Activated naive CD8-positive, alpha-beta T cell treated with anti-CD3 and anti-CD28 coated beads, Interleukin-2, amount 10 ng/mL, durations not matched to agents 7 days and 5 days (primary cell): Measurements from ENCODE around the gene PLEKHM3. TPM values are rescaled to one million over a fixed set of nuclear protein-coding genes. Genes with fewer than 3 reads are reported as not detected.

Experiments used
- ATAC-seq: fragments of 150-1000 bp; cut with Tn5 transposase; one replicate; pipeline ENCODE4 v1.10.0; 2021; ENCODE audit warnings: low read depth, moderate library complexity
- POLR2A ChIA-PET: fragments of 350-600 bp; sonication (Branson Sonifier 250); formaldehyde crosslinking; loops from one replicate; lab custom pipeline; 2021; ENCODE audit warnings: antibody characterized with exemption; lab: Charles Lee
- DNase-seq: peaks from one replicate; pipeline ENCODE4 v3.0.0; 2021
- H3K27ac Mint-ChIP-seq: one replicate; pipeline ENCODE4 v1.8.0; 2022; ENCODE audit warnings: mild to moderate bottlenecking, mixed read lengths
- H3K27me3 Mint-ChIP-seq: one replicate; pipeline ENCODE4 v1.8.0; 2022; ENCODE audit warnings: mild to moderate bottlenecking, moderate library complexity, mixed read lengths
- H3K36me3 Mint-ChIP-seq: one replicate; pipeline ENCODE4 v1.8.0; 2021; ENCODE audit warnings: mild to moderate bottlenecking, mixed read lengths
- H3K4me1 Mint-ChIP-seq: one replicate; pipeline ENCODE4 v1.8.0; 2021; ENCODE audit warnings: mixed read lengths
- H3K4me3 Mint-ChIP-seq: one replicate; pipeline ENCODE4 v1.8.0; 2022; ENCODE audit warnings: mild to moderate bottlenecking, moderate library complexity, mixed read lengths
- H3K9me3 Mint-ChIP-seq: one replicate; pipeline ENCODE4 v1.8.0; 2021; ENCODE audit warnings: mixed read lengths
- total RNA-seq, 2 experiments: library from RNA; stranded (reverse); gene quantifications; one replicate each; pipeline ENCODE4 v1.2.3, GENCODE V29; 2021

The PLEKHM3 gene, protein sequence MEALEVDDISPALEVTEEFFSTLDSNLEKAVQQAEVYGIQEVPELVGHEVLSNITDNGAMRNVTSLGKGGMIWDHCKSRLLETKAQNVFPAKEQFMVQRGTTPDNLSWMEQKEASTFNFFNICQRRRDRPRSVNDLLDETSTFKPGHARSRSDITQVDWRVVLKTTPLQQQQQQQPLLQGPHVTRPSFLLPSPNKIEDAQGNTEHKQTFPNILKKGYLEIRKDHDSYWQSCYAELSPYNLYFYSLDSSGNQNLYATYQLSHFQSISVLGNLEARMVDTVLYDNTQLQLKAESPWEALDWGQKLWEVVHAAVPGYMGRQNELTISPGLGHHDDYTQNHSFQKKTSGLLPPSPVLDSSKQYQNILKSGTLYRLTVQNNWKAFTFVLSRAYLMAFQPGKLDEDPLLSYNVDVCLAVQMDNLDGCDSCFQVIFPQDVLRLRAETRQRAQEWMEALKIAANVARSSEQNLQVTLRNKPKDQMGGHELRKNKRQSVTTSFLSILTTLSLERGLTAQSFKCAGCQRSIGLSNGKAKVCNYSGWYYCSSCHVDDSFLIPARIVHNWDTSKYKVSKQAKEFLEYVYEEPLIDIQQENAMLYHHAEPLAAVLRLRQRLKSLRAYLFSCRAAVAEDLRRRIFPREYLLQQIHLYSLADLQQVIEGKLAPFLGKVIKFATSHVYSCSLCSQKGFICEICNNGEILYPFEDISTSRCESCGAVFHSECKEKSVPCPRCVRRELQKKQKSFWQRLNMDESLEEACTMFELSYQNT
- 1 to 10 TPM; 8.7 to 9.5 TPM for total RNA-seq

DNA sequence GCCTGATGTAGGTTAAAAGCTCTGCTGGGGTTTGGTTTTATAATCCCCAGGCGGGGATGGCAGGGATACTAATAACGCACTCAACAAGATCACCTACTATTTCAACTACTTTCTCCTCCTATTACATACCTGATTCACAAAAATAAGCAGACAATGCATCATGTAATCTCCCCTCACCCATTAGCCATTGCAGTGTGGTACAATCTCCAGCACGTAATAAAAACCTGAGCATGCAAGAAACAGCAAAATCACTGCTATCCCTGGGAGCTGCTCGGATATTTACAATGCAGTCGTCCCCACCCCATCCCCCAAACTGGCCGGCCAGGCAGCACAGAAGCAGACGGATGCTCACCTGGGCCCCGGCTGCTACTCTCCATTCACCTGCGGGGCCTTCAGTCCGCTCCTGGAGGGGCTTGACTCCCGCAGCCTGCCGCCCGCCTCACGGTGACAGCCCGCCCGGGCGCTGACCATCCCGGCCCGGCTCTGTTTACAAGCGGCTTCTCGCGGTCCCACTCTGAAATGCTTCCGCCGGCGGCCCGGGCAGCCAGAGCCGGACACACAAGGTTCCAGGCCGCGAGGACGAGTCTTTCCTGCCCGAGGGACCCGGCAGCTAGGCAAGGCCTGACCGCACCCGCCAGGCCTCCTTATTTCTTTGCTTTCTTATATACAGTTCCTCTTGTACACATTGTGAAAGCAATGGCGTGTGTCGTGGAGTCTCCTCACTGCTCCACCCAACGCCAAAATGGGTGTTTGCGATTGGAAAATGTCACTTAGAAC is at the start of gene PLEKHM3:
Gene PLEKHM3 (minus strand): TSS at position 491 of the 777 bp plus-strand sequence. CDS start 23,888 bp downstream, outside the sequence.
- peak within 1 kb of the TSS; percentile 99 for H3K4me3 Mint-ChIP-seq
- POLR2A ChIA-PET: interaction anchor here (0.8 to 1.5 kb wide), 5 partner anchors 255 to 495 kb away, joined by 3 to 9 read pairs (median 3); partner anchors contain the start of genes CCNYL1 and METTL21A

DNA sequence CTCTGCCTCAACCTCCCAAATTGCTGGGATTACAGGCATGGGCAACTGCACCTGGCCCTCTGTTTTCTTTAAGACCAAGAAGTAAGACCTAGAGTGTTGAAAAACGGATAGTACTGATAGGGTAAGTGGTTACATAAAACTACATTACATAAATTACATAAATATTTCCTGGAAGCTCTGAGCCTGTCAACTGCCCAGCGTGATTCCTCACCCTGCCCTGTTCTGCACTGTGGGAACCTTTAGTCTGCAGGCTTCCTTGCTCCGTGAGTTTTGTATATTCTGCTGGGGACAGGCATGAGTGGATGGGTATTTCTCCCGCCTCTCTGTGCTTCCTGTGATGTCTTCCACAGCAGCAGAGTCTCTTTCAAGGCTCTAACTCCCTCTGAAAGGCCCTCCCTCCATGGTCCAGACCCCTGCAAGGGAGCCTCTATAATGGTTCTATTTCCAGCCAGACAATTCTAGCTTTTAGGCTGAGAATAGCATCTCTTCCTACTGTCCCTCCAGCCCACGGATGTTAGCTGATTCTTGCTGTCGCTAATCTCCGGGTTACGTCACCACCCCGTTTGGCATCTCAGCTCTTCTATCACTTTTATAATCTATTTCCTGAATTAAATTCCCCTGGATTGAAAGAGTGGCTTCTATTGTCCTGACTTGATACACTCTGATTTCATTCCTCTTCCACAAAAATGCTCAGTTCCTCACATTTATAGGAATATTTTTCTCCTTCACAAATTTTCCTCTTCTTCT is 49.5 kb upstream of the PLEKHM3 start:
- Mint-ChIP-seq H3K9me3 (no peaks in the 10 kb centered on the region), H3K27me3 (peaks cover 13% of the 10 kb centered on the region), H3K27ac (no peak overlapping the region), H3K4me1 (no peaks in the 10 kb centered on the region), H3K4me3 (no peak overlapping the region), H3K36me3 (no peaks in the 10 kb centered on the region)
- POLR2A ChIA-PET: no interaction called here
- DNase-seq (no peak), ATAC-seq (no peak)

More for the DNA sequence above, at the start of gene PLEKHM3:
- peak within 1 kb of the TSS; percentile 93 for H3K27ac Mint-ChIP-seq
- ATAC-seq: peak; percentile 90
- DNase-seq: peak; percentile 84
- H3K36me3 Mint-ChIP-seq: peaks cover 1% of the 10 kb centered on the region
- no peaks in the 10 kb centered on the region for H3K9me3 Mint-ChIP-seq
- H3K27me3 Mint-ChIP-seq: peaks cover 2% of the 10 kb centered on the region
- H3K4me1 Mint-ChIP-seq: peaks cover 13% of the 10 kb centered on the region

DNA sequence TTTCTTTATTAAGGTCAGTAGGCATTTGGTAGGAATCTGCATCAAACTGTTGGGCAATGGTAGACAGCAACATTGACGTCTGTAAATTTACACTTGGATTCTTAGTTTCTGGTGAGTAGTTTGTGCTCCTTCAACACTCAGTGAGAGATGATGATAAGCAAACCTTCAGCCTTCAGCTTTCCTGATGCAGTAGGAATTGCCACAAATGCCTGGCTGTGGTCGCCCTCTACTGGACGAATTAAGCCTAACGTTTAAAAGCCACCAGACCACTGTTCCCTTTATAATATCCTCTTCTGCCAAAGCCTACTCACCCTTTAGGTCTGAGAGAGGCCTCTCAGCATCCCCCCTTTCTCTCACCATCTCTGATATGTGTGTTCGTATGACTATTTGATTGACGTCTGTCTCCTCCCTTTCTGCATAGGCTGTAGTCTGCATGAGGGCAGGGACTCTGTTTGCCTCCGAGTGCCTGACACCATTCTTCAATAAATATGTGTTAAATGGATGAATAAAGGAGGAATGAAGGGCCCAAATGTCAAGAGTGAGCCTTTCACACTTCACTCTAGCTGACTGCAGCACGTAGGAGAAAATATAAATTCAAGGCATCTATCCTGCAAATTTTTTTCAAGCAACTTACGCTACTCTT is 47.0 kb upstream of the PLEKHM3 start:
- DNase-seq (peak; percentile 44), ATAC-seq (peak; percentile 60)
- Mint-ChIP-seq H3K27ac (no peak overlapping the region), H3K27me3 (peaks cover 6% of the 10 kb centered on the region), H3K36me3 (no peaks in the 10 kb centered on the region), H3K9me3 (no peaks in the 10 kb centered on the region), H3K4me1 (no peaks in the 10 kb centered on the region), H3K4me3 (no peak overlapping the region)
- POLR2A ChIA-PET: no interaction called here

DNA sequence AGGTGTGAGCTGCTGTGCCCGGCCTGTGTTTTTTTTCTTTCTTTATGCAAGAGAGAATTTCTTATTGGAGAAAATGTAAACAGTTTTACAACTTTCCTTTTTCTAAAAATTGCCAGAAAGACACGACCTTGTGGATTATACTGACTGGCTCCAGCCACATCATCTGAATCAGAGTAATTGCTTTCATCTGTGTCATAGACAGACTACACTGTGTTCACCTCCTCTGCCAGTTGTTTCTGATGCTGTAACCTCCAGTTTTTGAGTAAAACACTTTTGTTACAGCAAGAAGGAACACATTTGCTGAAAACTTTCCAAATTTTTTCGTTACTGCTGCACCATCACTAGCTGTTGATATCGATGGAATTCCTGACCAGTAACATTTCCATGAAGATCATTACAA is 43.9 kb upstream of the PLEKHM3 start:
- Mint-ChIP-seq H3K4me1 (no peaks in the 10 kb centered on the region), H3K9me3 (no peaks in the 10 kb centered on the region), H3K36me3 (no peaks in the 10 kb centered on the region), H3K27ac (no peak overlapping the region), H3K27me3 (peaks cover 4% of the 10 kb centered on the region), H3K4me3 (no peak overlapping the region)
- POLR2A ChIA-PET: no interaction called here
- no peak for ATAC-seq
- no peak for DNase-seq

DNA sequence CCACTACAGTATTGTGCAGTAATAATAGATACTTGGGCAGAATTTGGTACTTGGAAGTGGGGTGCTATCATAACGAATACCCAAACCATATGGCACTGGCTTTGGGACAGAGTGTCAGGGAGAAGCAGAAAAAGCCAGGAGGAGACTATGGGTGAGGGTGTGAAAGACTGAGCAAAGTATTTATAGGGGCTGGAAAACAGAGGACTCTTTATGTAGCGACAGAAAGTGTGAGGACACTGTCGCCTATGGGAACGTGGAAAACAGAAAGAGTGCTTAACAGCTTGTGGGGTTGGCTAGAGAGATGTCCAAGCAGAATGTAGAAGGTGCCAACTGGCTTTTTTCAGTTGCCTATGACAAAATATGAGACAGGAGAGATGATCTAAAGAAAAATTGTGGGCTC is 40.7 kb upstream of the PLEKHM3 start:
- no peak overlapping the region for H3K27ac Mint-ChIP-seq
- peaks cover 4% of the 10 kb centered on the region for H3K27me3 Mint-ChIP-seq
- H3K4me1 Mint-ChIP-seq: no peaks in the 10 kb centered on the region
- no peaks in the 10 kb centered on the region for H3K9me3 Mint-ChIP-seq
- ATAC-seq: no peak
- no peak for DNase-seq
- no peak overlapping the region for H3K4me3 Mint-ChIP-seq
- POLR2A ChIA-PET: no interaction called here
- no peaks in the 10 kb centered on the region for H3K36me3 Mint-ChIP-seq

DNA sequence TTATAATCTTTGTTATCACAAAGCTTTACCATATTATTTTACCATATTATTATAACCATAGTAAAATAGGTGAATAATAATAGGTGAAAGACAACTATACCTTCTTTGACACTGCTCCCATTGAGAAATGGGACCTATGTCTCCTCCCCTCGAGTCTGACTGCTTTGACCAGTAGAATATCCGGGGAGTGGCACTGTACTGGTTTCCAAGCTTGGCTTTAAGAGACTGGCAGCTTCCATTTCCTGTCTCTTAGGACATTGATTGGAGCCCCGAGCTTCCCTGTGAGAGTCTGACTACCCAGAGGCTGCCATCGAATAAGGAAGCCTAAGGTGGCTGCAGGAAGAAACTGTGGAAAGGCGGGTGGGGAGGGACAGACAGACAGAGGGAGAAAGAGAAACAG is 40.1 kb upstream of the PLEKHM3 start:
- no peaks in the 10 kb centered on the region for H3K4me1 Mint-ChIP-seq
- no peak for ATAC-seq
- peaks cover 7% of the 10 kb centered on the region for H3K27me3 Mint-ChIP-seq
- POLR2A ChIA-PET: no interaction called here
- no peak for DNase-seq
- no peak overlapping the region for H3K27ac Mint-ChIP-seq
- H3K36me3 Mint-ChIP-seq: no peaks in the 10 kb centered on the region
- no peak overlapping the region for H3K4me3 Mint-ChIP-seq
- no peaks in the 10 kb centered on the region for H3K9me3 Mint-ChIP-seq

DNA sequence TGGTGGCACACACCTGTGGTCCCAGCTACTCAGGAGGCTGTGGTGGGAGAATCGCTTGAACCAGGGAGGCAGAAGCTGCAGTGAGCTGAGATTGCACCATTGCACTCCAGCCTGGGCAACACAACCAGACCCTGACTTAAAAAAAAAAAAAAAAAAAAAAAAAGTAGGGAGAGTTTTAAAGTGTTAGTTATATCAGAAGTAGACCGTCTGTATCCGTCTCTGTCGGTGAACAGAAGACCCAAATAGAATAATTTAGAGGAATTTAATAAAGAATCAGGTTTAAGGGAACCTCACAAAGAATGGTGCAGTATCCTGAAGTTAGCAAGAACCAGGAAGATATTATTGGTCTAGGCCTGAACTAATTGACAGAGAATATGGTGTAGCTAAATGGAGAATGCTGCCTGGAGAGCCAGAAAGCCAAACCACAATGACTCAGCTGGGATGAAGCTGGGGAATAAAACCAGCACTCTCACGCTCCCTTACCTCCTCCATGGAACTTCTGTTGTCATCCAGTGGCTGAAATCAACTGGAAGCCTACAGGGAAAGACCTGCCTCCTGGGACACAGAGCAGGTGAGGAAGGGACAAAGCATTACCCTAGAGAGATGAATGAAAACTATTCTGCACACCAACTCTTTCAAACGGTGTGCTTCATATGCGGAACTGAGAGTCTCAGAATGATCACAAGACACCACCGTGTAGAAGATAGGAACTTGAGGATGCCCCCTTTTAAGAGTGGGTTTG is 39.1 kb upstream of the PLEKHM3 start:
- H3K4me1 Mint-ChIP-seq: no peaks in the 10 kb centered on the region
- POLR2A ChIA-PET: no interaction called here
- H3K9me3 Mint-ChIP-seq: no peaks in the 10 kb centered on the region
- H3K4me3 Mint-ChIP-seq: no peak overlapping the region
- H3K27ac Mint-ChIP-seq: no peak overlapping the region
- DNase-seq (no peak), ATAC-seq (no peak)
- no peaks in the 10 kb centered on the region for H3K36me3 Mint-ChIP-seq
- peaks cover 7% of the 10 kb centered on the region for H3K27me3 Mint-ChIP-seq

DNA sequence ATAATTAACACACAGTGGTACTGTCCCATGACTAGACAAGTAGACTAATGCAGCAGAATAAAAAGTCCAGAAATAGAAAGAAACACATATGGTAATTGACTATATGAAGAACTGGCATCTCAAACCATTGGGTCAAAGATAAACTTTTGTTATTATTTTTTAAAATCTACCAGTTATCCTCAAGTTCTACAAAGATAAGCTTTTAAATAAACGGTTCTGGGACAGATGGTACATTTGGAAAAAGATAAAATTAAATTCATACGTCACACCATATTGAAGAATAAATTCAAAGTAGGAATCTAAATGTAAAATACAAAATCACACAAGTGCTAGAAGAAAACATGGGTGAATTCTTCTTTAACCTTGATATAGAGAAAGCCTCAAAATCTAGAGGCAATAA is 37.6 kb upstream of the PLEKHM3 start:
- POLR2A ChIA-PET: no interaction called here
- no peak overlapping the region for H3K27ac Mint-ChIP-seq
- no peak overlapping the region for H3K4me3 Mint-ChIP-seq
- H3K4me1 Mint-ChIP-seq: no peaks in the 10 kb centered on the region
- no peaks in the 10 kb centered on the region for H3K9me3 Mint-ChIP-seq
- H3K36me3 Mint-ChIP-seq: no peaks in the 10 kb centered on the region
- no peak for ATAC-seq
- DNase-seq: no peak
- peaks cover 7% of the 10 kb centered on the region for H3K27me3 Mint-ChIP-seq

DNA sequence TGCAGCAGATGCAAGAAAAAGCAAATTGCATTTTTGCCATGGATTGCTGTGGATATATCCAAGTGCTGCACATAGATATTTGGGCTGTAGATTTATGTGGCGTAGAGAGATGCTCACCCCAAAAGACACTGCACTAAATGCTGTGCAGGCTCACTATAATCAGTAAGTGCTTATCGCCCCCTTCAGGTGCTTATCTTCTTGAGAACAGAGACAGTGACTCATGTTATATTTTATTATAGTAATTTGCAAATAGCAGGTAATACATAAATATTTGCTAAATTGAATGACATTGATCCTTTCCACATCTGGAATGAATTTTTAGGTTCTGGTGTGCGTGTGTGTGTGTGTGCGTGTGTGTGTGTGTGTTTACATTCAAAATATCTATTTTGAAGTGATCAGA is 36.8 kb upstream of the PLEKHM3 start:
- no peaks in the 10 kb centered on the region for H3K4me1 Mint-ChIP-seq
- no peak for DNase-seq
- peaks cover 4% of the 10 kb centered on the region for H3K27me3 Mint-ChIP-seq
- ATAC-seq: no peak
- POLR2A ChIA-PET: no interaction called here
- no peaks in the 10 kb centered on the region for H3K36me3 Mint-ChIP-seq
- H3K27ac Mint-ChIP-seq: no peak overlapping the region
- H3K4me3 Mint-ChIP-seq: no peak overlapping the region
- no peaks in the 10 kb centered on the region for H3K9me3 Mint-ChIP-seq

DNA sequence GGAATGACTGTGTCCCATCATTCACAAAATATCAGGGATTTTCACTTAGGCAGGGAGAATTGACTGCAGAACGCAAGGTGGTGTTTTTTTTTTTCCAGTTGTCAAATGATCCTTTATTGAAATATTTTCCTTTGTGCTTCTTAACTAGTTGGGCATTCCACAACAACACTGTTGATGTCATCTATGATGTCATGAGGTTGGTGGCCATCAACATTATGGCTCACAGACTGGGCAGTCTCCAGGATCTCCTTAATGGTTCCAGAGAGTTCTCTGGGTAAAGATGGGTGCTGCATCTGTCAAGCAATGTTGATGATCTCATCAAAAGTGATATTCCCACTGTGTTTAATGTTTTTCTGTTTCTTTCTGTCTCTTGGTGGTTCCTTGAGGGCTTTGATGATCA is 31.8 kb upstream of the PLEKHM3 start:
- Mint-ChIP-seq H3K27me3 (peaks cover 7% of the 10 kb centered on the region), H3K36me3 (no peaks in the 10 kb centered on the region), H3K9me3 (no peaks in the 10 kb centered on the region), H3K4me3 (no peak overlapping the region), H3K27ac (no peak overlapping the region), H3K4me1 (no peaks in the 10 kb centered on the region)
- ATAC-seq (no peak), DNase-seq (no peak)
- POLR2A ChIA-PET: no interaction called here

DNA sequence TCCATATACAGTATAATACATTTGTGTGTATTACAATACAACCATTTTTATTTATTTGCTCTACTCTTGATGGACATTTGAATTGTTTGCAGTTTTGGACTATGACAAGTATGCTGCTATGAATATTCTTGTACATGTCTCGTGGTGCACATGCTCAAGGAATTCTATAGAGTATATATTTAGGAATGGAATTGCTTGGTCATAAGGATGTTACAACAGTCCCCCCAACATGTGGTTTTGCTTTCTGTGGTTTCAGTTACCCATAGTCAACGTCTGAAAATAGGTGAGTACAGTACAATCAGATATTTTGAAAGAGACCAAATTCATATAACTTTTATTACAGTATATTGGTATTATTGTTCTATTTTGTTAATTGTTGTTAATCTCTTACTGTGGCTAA is 24.1 kb upstream of the PLEKHM3 start:
- no peak overlapping the region for H3K27ac Mint-ChIP-seq
- DNase-seq (no peak), ATAC-seq (no peak)
- no peaks in the 10 kb centered on the region for H3K36me3 Mint-ChIP-seq
- H3K9me3 Mint-ChIP-seq: no peaks in the 10 kb centered on the region
- no peaks in the 10 kb centered on the region for H3K4me1 Mint-ChIP-seq
- peaks cover 13% of the 10 kb centered on the region for H3K27me3 Mint-ChIP-seq
- POLR2A ChIA-PET: no interaction called here
- H3K4me3 Mint-ChIP-seq: no peak overlapping the region

DNA sequence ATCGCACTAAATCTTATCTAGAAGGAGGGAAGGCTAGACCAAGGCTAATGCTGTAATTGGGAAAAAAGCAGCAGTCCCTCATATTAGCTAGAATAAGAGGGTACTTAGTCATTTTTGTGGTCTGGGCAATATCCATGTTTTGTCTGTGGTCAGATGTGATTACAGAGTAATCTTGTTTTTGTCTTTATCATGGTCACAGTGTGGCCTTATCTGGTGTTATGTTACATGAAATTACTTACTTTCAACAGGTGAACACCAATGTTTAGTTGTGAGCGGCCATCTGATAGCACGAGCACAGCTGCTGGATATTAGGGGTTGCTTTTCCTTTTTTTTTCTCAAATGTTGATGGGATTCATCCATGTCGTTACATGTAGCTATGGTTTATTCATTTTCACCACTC is 23.7 kb upstream of the PLEKHM3 start:
- ATAC-seq (no peak), DNase-seq (no peak)
- Mint-ChIP-seq H3K27ac (no peak overlapping the region), H3K36me3 (no peaks in the 10 kb centered on the region), H3K9me3 (no peaks in the 10 kb centered on the region), H3K4me3 (no peak overlapping the region), H3K4me1 (no peaks in the 10 kb centered on the region), H3K27me3 (peaks cover 13% of the 10 kb centered on the region)
- POLR2A ChIA-PET: no interaction called here
